SIG-M5 treated with dmso at 0.1 percent for 504 hours (cell line): ENCODE measurements around the gene PIP4K2C.
A peak's percentile ranks its signal among the peaks of the same experiment; 100 is the strongest.
"Not testable (repeated sequence)": the region's sequence is repeated elsewhere in the genome, so short reads cannot be mapped to it uniquely, and the experiment has no call there.

ENCODE experiments used
- DNase-seq: peaks from one replicate; lab custom pipeline; 2025; ENCODE audit not compliant: unreplicated experiment; lab: John Stamatoyannopoulos, UW

The PIP4K2C gene

DNA sequence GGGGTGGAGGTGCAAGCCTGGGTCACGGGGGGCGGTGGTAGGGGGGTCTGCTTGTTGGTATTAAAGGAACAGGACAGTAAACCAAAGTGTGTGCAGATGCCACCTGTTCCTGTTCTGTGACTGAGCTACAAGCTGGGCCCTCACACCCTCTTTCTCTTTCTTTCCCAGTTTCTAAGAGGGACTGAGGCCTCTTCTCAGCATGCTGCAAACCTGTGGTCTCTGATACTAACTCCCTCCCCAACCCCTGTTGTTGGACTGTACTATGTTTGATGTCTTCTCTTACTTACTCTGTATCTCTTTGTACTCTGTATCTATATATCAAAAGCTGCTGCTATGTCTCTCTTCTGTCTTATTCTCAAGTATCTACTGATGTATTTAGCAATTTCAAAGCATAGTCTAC, 6.9 kb upstream of the PIP4K2C start:
- DNase-seq: no peak

DNA sequence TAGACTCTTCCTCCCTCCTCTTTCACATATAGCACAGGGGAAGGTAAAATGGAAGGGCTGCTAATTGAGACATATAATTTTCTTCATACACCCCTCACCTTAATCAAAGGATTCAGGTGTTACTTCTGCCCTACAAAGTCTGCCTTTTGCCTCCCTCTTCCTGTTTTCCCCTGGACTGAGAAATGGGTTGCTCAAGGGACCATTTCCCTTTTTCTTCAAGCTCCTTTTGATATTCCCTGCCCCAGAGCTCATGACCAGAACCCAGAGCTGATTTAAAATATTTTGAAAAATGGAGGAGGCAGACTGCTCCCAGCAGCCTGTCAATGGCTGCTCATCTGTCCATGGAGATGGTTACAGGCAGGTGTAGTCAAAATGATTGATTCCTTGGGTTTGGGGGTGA, 6.3 kb upstream of the PIP4K2C start:
- DNase-seq: peak; percentile 61

DNA sequence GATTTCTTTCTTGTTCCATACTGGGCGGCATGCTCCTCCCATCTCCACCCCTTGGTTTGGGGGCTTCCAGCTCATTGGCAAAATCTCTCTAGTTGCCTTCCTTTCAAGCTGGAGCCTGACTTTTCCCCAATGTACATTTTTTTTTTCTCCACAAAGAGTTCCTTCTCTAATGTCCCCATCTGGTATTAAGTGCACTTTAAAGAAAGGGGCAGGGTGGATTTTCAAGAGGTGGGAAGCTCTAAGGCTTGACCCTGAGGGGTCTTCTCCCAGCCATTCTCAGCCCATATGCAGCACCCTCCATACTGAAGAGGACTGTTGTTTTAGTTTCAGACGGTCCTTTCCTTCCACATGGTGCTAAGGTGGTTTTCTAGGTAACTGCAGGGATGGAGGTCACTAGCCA, 5.8 kb upstream of the PIP4K2C start:
- DNase-seq: no peak

DNA sequence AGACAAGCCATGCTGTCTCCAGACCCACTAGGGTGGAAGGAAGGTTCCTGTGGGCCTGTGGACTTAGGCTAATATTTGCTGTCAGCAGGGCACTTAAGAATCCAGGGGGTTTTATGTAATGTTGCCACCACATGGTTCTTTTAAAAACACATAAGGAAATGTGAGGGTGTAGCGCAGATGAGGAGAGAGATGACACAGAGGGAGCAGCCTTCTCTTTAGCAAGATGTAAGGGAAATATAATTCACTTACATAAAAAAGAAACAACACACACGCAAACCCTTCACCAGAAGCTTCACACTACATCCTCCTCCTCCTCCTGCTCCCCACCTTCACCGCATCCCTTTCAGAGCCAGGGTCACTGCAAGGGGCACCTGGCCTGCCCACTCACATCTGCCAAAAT, 4.9 kb upstream of the PIP4K2C start:
- no peak for DNase-seq

DNA sequence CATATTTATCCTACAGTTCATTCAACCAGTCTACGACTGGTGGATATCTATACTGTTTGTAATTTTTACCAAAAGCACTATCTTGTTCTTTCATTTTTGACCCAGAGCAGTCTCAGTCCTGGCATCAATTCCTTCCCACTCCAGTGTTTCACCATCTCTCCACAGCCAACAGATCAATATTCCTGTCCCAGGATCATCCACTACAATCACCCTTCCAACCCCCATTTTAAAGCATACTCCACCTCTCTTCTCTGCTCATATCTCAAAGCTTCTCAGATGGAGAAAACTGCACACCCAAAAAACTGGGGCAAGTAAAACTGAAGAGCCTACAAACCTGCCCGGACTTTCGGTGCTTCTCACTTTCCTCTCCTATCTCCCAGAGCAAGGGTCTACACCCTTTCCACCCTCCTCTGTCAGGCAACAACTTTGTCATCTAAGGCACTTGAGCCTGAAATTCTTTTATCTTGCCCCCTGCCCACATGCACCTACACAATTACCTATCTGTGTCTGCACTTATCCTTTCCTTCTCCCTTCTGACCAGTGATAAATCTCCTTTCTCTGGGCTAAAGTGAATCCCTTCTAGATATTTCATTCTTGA, 4.1 kb upstream of the PIP4K2C start:
- DNase-seq: no peak

DNA sequence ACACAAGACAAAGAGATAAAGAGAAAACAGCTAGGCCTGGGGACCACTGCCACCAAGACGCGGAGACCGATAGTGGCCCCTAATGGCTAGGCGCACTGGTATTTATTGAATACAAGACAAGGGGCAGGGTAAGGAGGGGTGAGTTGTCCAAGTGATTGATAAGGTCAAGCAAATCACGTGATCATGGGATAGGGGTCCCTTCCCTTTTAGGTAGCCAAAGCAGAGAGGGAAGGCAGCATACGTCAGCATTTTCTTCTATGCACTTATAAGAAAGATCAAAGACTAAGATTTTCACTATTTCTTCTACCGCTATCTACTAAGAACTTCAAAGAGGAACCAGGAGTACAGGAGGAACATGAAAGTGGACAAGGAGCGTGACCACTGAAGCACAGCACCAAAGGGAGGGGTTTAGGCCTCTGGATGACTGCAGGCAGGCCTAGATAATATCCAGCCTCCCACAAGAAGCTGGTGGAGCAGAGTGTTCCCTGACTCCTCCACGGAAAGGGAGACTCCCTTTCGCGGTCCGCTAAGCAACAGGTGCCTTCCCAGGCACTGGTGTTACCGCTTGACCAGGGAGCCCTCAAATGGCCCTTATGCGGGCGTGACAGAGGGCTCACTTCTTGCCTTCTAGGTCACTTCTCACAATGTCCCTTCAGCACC, 1.9 kb upstream of the PIP4K2C start:
- DNase-seq: not testable (repeated sequence)

DNA sequence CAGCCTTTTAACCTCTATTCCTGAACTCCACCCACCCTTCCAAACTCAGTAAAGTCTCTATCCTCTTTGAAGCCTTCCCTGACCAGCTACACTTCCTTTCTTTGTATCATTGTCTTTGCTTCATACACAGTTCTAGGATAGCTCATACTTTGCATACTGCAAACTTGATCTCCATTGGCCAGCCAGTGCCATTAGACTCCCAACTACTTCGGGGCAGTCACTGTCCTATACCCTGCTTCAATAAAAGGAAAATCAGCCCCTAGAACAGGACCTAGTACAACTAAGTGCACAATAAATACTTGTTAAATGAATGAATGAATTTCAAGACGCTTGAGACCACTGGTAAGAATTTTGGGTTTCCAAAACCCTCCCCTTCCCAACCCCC, 521 bp upstream of the PIP4K2C start:
- no peak for DNase-seq

DNA sequence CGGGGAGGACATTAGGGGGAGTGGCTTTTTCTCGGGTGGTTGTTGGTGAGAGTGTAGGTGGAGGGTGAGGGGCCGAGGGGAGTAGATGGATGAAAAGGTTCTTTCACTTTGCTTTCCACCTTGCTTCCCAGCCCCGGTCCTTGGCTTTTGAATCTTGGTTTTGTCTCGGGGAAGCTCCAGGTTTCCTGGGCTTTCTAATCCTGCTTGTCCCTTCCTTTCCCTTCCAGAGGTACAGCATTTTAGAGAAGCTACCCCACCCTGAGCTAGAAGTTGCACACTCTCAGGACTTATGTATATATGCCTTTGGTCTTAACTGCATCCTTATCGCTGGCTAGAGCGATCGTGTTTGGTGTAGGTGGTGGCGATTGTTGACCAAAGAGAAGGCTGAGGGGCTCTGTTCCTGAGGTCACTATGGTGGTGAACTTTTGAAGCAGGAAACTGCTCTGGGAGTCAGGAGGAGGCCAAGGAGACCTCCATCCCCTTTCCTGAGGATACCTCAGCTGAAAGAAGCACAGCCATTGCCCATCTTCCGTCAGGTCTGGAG, 862 bp downstream of the PIP4K2C start:
- no peak for DNase-seq

DNA sequence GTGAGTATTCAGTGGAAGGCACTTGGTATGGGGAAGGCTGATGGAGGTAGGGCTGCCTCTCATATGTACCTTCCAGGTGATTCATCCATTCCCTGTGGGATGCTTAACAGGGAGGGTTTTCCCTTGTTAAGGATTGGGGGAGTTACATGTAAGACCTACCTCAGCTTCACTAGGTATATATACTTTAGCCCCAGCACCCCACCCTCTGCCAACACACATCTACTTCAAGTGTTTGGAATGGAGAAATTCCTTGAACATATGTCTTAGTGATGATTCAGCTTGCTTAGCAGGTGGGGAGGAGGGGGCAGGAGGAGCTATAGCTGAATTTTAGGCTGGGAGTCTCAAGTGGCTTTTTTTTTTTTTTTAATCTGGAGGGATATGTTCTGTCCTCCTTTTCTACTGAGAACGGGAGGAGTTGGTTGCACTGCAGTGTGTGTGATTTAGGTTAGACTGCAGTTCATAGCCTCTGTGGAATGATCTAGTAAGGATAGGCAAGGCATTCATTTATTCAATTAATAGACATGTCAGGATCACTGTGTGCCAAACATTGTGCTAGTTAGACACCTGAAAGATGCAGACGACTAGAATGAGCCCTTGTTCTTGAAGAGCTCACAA, 1.7 kb downstream of the PIP4K2C start:
- DNase-seq: no peak

DNA sequence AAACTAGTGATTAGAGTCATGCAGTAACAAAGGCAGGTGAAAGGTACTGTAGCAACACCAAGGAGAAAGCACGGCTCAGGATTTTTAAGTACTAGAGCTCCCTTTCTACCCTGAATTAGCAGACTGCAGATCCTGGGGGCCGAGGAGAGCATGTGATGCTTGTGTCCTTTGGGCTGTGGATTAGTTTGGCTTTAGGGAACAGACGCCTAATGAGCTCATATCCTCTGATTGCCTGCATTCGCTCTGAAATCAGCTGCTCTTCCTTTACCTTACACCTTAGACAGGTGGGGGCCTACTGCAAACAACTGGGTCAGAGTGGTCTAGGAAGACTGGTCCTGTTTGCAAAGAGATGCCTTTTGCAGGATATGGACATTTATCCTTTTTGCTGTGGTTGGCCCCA, 2.2 kb downstream of the PIP4K2C start:
- DNase-seq: no peak

DNA sequence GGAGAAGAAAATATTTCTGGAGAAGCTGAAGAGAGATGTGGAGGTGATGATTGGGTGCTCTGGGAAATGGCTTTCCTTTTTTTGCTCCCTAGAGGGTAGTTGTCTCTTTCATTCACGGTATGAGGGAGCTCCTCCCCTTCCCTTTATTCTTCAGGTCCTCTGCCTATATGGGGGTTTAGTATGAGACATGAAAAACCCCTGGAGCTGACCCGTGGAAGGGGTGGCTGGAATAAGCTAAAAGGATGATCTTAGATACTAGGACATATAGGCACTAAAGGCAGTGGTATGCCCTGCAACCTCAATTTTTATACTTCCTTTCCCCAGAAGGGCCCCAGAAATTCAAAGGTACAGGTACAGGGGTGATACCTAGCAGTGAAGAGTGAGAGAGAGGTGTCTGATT, 9.4 kb downstream of the PIP4K2C start:
- DNase-seq: no peak

DNA sequence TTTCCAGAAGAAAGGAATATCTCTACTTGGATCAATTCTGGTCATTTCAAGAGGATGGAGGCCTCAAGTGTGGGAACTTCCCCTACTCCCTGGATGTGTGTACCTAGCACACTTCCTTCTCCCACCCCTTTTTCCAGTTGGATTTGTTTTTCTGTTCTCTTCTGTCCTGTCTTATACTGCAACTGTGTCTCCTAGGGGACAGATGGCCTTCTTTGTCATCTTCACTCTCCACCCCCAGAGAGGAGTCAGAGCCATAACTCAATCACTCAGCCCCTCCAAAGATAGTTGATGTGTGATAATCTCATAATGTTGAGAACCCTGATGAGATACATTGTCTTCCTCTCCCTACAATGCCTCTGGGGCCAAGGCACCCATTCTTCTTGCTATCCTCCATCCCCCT, 11.6 kb downstream of the PIP4K2C start:
- no peak for DNase-seq

DNA sequence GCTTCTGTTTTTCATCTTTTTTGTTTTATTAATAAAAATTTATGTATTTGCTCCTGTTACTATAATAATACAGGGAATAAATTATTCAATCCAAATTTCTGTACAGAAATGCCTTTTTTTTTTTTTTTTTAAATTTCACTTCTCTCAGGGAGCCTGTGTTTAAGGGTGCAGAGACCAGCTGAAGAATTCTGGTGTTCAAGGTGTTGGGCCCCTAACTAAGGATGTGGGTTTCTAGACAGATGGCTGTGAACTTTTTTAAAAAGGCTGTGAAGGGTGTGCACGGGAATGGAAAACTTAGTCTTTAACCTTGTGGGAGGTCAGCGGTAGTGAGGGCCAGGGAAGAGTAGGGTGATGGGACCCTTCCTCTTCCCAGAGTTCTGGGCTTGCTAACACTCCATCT, 12.3 kb downstream of the PIP4K2C start:
- no peak for DNase-seq

DNA sequence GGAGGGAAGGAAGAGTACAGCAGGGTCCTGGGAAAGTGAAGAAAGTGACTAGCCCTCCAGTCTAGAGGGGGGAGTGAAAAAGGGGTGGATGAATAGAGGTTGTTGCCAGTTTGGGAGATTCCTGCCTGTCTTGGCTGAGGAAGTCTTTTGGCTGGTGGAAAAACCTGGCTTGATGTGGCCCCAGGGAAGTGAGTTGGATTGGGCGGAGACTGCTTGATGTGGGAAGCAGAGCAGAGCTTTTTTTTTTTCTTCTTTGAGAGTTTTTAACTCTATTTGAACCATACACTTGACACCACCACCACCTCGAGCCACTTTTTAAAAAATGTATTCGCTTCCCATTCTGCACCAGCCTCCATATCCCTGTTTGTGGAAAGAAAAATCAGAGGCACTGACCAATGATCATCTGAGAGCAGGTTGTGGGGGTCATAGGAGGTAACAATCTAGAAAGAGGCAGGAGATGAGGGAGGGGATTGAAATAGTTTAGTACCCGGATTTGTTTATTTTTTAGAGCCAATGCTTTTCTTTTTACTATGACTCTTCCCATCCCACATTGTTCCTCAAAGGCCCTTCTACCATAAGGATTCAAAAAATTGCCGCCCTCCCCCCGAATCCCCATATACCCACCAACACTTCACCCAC, 12.9 kb downstream of the PIP4K2C start:
- DNase-seq: peak; percentile 11

DNA sequence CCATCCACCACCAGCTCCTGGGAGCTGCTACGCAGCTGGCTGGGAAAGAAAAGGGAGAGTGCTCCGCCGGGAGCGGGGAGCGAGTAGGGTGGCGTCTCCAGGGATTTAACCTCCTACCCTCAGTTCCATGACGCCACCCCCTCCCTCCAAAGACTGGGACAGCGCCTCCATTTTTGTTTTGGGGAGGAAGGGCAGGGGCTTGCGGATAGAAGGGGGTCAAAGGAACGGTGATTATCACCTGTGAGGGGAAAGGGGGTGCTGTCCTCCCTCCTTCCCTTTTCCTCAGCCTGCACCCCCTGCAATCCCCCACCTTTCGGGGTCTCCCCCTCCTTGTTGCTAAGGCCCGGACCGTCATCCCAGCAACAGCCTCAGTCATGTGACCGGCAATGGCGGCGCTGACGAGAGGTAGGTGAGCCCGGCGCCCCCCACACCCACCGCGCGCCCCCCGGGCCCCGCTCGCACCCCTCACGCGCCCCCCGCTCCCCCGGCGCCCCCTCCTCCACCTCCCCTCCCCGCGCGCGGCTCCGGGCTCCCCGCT, 13.5 kb downstream of the PIP4K2C start, which contains the start of gene DTX3:
Gene DTX3 (plus strand): TSS at position 371 of the 538 bp plus-strand sequence. CDS start 1,694 bp downstream, outside the sequence.
- no peak for DNase-seq

DNA sequence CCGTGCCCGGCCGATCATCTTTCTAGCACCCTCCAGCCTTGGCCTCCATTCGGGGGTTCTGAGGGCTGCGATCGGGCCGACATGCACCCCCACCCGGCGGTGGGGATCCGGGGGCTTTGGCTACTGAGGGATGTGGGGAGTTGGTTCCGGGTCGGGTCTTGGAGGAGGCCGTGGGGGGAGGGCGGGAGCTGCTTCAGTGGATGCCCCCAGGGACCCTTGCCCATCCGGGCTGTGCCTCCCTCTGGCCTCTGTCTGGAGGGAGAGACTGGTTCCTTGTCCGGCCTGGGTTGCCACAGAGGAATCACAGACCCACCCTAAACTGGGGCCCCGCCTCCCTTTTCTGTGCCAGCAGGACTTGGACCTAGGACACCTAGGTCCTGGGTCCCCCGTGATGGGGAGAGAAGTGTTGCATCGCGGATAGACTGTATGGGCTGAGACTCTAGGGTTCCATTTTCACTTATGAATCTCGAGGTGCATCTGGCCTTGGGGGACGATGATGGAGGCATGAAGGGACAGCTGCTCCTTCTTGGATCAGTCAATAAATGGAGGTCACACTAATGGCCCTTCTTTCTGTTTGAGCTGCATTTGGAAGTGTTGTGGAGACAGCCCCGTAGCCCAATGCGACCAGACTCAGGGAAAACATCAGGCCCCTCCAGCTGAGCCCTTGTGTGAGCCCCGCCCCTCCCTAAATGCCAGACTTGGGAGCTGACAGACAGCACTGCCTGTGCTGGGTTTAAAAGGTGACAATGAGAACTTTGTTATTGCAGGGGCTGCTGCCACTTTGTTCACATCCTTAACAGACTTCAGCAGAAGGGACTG, 14.2 kb downstream of the PIP4K2C start:
- DNase-seq: no peak

DNA sequence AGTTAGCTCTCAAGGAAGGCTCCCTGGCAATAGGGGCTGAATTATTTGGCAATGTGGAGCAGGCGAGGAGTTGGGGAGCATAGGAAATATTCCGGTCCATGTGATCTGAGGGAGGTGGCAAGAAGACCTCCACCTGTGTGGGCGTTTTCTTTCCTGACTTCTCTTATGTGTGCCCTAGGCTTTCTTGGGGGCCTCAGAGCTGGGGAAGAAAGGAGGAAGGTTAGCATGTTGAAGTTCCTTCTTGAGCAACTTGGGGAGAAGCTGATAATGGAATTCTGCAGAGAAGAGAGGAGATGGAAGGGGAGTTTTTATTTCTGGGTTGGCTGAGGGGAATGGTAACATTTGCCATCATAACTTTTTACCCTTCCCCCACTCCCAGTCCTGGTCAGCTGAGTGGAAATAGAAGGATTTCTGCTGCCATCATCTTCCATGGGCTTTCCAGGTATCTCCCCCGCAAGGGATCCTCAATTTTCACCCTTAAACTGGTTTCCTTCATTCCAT, 14.9 kb downstream of the PIP4K2C start:
- DNase-seq: no peak

DNA sequence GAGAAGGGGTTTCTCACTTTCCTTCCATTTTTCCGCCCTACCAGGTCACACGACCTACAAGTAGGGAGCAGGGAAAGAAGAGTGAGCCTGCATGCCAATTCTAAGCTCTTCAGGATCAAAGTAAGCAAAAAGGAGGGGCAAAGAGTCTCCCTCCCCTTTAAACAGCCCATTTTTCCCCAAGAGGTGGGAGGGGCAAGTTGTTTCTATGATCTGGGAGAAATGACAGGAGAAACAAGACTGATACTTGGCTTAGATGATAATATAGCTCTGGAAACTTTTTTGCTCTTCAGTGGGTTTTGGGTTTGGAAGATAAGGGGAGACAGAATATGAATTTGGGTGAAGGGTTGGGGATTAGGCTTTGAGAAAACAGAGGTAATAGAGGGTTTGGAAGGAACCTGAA, 15.4 kb downstream of the PIP4K2C start:
- DNase-seq: no peak

DNA sequence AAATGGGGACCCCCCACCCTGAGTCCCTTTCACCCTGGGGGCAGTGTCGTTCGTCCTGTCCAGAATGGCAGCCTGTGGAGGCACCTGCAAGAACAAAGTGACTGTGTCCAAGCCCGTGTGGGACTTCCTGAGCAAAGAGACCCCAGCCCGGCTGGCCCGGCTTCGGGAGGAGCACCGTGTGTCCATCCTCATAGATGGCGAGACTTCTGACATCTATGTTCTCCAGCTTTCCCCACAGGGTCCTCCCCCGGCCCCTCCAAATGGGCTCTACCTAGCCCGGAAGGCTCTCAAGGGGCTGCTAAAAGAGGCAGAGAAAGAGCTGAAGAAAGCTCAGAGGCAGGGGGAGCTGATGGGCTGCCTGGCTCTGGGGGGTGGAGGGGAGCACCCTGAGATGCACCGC, 15.8 kb downstream of the PIP4K2C start:
- no peak for DNase-seq

DNA sequence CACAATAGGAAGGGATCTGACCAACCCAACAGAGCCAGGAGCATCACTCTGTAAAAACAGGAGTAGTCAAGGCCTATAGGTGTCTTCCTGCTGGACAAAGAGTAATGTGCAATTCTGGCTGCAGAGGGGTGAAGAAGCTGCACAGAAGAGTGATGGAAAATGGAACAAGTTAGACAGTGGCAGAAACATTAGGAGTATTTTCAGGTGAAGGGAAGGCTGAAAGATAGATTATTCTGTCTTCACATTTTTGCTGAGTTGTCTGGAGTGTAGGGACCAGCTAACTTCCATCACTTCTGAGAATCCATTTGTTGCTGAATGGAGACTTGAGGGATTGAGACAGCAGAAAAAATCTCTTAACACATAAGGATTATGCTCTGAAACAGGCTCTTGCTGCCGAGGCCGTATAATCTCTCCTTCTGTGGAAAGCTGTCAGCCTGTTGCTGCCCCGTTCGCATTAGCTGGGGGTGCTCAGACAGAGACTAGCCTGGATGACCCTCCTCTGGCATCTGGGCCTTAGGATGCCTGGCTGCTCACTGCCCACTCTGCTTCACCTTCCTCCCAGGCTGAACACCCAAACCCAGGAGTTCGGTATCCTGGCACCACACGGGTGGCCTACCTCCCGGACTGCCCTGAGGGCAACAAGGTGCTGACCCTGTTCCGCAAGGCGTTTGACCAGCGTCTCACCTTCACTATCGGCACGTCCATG, 17.1 kb downstream of the PIP4K2C start:
- no peak for DNase-seq
